Epidermal melanocyte (primary cell): ENCODE data around the gene GLP1R.
"Not testable (repeated sequence)": the region's sequence is repeated elsewhere in the genome, so short reads cannot be mapped to it uniquely, and the experiment has no call there.

Experiments
- DNase-seq: peaks from one replicate; pipeline ENCODE4 v3.0.0; 2011; ENCODE audit warnings: low spot score; ENCODE audit not compliant: insufficient read length

GLP1R gene

GRCh38 chr6:39118921-39119320 is 70.3 kb downstream of the GLP1R start:
- no peak for DNase-seq

DNA sequence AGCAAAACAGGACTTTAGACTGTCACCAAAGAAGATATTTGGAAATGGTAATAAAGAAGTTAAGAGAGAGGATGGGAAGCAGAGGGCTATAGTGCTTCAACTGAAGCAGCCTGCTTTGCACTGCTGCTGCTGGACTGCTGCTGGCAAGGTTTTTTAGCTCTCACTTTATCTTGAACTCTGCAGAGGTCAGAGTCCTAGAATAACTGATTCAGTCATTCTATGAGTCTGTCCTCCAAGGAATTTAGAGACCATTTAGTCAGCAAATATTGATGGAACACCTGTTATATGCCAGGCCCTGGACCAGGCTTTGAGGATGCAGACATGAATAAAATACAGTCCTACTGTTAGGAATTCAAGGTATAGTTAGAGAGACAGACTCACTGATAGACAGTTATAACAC is 75.5 kb downstream of the GLP1R start:
- no peak for DNase-seq

DNA sequence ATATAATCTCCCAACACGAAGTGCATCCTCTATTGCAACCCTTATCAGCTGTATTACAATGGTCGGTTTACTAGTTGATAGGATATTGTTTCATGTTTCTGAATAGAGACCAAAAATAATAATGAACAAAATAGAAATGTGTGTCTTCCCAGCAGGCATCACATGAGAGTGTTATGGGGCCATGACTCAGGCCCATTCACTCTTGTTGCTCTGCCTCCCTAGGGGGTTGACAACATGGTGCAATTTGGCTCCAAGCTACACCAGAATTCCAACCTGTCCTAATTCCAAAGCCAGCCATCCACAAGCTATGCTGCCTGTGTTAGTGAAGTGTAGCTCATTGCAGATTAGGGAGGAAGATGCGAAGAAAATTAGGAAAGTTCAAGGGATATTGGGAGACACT is 79.5 kb downstream of the GLP1R start:
- no peak for DNase-seq

DNA sequence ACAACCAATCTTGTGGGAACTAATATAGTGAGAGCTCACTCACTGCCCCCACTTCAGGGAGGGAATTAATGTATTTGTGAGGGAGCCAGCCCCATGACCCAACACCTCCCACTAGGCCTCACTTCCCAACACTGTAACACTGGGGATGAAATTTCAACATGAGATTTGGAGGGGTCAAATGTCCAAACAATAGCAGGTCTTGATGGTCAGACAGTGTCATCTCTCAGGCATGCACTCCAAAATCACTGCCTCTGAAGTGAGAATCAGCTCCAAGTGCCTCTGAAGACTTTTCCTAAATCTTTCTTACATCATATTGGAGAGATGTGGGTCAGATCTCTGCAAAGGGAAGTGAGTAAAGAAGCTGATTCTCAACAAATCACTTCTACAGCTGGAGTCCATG is 80.3 kb downstream of the GLP1R start:
- DNase-seq, result no peak

DNA sequence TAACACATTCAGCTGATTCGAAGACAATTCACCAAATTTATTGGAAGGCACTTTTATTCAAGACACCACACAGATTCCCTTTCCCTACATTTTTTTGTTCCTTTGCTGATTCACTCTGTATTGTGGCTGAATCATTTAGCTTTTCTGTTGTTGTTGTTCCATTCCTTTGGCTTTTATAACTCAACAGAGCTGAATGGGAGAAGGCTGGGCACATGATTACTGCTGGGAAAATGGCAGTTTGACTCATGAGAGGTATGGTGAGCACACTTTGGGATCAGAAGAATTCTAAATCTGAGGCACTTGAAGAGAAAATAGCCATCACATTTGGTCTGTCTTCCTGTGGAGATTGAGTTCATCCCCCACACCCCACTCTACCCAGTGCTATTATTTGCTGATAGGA is 82.1 kb downstream of the GLP1R start:
- DNase-seq, result no peak

- not testable (repeated sequence) for DNase-seq
These were observed 86.2 kb downstream of the GLP1R start for GRCh38 chr6:39134761-39135160.

GRCh38 chr6:39136207-39136606 is 87.6 kb downstream of the GLP1R start:
- not testable (repeated sequence) for DNase-seq

GRCh38 chr6:39137245-39137644 is 88.7 kb downstream of the GLP1R start:
- DNase-seq, result no peak
